Measurements from ENCODE around the gene TM4SF5. TPM values are rescaled to one million over a fixed set of nuclear protein-coding genes. Genes with fewer than 3 reads are reported as not detected.

The TM4SF5 gene, protein sequence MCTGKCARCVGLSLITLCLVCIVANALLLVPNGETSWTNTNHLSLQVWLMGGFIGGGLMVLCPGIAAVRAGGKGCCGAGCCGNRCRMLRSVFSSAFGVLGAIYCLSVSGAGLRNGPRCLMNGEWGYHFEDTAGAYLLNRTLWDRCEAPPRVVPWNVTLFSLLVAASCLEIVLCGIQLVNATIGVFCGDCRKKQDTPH
- not detected in 2 replicates for total RNA-seq

DNA sequence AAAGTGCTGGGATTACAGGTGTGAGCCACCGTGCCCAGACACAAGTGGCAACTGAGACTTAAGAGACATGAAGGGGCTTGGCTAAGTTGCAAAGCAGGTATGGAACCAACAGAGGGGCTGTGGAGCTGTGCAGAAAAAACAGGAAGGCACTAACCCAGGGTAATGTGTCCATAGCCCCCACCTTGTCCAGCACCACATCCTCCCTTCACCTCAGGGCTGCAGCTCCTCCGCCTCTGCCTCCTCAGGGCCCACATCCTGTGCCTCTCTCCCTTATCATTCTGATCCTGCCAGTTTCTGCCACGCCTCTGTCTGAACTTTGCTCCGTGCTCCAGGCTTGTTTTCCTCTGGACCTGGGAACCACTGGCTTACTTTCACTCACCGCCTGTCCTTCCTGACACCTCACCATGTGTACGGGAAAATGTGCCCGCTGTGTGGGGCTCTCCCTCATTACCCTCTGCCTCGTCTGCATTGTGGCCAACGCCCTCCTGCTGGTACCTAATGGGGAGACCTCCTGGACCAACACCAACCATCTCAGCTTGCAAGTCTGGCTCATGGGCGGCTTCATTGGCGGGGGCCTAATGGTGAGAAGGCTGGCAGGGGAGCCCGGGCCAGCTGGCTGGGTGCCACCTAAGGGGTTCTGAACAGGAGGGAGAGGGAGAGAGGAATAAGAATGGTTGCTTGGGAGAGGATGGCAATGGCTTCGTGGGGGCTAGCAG, at the start of gene TM4SF5:
TM4SF5 (plus strand) TSS at position 368 of the 716 bp plus-strand sequence; CDS start at position 405, 37 bp downstream.

DNA sequence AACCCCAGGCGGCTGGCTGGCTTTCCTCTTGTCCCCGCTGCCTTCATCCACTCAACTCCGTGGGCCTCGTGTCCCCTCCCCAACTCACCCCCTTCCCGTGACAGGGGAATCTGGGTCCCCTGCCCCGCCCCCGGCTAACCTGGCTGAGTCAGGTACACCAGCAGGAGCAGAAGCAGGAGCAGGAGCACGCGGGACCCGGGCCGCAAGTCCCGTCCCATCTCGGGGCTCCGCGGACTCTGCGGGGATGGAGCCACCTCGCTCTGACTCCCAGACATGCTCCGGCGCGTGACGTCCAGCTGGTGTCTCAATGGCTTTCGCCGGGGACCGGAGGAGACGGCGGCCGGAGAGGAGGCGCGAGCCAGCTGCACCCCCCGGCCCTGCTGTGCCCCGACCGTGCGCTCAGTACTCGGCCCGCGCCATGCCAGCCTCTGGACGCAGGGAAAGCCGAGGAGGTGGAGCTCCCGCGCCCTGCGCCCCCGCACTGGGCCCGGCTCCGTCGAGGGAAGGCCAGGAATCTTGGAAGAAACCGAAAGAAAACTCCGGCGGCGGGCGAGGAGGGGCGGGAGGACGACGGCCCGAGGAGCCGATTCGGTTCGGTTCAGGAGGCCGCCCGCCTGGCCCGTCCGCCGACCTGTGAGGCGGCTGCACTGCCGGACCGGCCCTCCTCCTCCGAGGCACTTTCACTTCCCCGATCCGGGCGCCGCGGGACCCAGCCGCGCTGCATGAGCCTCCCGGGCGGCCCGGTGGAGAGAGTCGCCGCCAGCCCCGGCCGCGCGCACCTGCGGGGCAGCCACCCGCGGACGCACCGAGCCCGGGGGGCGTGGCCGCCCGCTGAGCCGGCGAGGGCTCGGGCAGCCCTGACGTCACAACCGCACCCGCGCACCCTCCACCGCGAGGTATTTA, 32.3 kb upstream of the TM4SF5 start, which contains the start of the genes CXCL16 and ZMYND15:
CXCL16 (minus strand) TSS at position 807 of the 903 bp plus-strand sequence; CDS start at position 218, 589 bp downstream.
ZMYND15 (plus strand) TSS at position 712 of the 903 bp plus-strand sequence. CDS start 716 bp downstream, outside the sequence.

DNA sequence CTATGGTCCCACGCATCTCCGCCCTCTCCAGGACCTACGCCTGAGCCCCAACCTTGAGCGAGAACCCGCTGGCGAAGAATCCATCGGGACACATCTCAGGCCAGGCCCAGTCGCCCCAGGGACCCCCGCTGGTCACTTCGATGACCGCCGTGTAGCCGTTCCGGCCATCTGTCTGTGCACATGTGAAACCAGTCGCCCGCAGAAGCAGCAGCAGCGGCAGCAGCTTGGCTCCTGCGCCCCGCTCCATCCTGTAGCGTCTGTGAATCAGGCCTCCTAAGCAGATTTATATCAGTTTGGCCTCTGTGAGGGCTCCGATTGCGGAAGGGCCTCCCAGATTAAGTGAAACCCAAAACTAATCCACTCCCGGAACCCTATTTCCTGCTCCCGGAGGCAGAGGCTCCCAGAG, 14.4 kb downstream of the TM4SF5 start, which contains the start of gene VMO1:
VMO1 (minus strand) TSS at position 259 of the 406 bp plus-strand sequence; CDS start at position 247, 12 bp downstream.

DNA sequence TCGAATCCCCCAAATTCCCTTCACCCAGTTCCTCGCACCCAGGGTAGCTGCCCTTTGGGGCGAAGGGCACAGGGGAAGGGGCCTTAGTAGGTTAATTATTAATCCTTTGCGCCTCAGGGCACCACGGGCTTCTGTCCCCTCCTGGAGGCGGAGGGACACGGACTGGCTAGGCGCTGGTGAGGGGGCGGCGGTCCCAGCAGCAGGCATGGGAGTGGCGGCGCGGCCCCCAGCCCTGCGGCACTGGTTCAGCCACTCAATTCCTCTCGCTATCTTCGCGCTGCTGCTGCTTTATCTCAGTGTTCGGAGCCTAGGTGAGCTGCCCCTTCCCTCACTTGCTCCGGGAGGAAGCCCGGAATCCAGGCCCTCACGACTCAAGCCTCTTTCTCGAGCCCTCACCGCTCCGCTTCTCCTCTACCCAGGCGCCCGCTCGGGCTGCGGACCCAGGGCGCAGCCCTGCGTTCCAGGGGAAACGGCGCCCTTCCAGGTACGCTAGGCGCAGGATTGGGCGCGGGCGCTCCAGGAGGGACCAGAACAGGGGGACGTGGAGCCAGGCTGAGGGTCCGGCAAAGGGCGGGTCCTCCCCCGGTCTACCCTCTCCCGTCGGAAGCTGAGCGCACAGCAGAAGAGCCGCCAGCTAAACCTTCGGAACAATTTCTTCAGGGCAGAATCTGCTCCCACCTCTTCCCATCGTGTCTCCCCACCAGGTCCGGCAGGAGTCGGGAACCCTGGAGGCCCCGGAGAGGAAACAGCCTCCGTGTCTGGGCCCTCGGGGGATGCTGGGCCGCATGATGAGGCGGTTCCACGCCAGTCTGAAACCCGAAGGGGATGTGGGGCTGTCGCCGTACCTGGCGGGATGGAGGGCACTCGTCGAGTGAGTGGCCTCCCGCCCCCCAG, 17.4 kb downstream of the TM4SF5 start, which contains the start of gene GLTPD2:
GLTPD2 (plus strand) TSS at position 158 of the 894 bp plus-strand sequence; CDS start at position 206, 48 bp downstream.

DNA sequence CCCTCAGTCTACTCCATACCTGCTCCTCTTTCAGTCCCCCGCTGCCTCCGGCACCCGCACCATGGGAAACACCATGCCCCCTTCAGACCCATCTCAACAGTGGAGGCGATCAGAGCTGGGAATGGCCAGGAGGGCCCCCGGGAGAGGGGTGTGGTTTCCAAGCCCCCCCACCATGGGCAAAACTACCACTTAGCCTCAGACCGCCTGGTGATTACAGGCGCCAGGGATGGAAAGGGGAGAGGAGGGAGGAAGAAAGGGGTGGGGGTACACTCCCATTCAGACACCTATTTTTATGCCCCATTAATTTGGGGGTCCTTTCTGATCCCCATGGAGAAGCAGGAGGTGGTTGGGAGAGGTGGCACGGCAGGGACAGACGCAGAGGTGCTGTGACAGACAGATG, 30.5 kb downstream of the TM4SF5 start, which contains the start of gene C17orf114:
C17orf114 (minus strand) TSS at position 101 of the 400 bp plus-strand sequence.

DNA sequence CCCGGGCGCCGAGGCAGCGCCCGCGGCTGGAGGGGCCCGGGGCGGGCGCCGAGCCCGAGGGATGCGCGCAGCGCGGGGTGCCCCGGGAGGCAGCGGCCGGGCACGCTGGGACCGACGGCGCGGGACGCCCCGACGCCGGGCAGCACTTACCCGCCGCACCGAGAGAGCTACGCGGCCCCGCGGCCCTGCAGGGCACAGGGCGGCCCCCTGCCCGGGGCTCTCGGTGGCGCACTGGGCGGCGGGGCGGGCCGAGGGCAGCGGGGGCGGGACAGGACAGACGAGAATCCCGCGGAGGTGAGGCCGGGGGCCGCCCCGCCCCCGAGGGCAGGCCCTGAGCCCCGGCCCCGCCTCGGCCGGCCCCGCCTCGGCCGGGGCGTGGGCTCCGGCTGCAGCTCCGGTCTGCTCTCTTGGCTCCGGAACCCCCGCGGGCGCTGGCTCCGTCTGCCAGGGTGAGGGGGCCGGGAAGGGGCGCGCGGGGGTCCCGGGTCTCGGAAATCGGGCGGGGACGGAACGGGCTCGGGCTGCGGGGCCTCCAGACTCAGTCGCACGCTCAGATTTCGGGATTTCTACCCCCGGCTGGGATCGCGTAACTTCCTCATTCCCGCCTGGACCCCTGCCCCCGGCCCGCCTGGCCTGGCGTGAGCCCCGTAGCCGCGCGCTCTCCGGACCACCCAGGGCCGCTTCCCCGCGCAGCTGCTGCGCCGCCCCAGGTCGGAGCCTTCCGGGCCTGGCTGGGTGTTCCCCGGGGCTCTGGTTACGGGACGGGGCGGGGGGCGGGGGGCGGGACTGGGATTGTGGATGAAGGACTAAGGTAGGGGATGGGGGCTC, 35.3 kb downstream of the TM4SF5 start, which contains the start of gene PLD2:
PLD2 (plus strand) TSS at position 376 of the 828 bp plus-strand sequence. CDS start 621 bp downstream, outside the sequence.

Other genes with a start within 250 kb of the TM4SF5 start
- 49.3 and 58.6 TPM in 2 replicates for gene MYBBP1A, start 216.5 kb upstream of the TM4SF5 start, total RNA-seq
- gene GGT6, start 211.3 kb upstream of the TM4SF5 start, total RNA-seq, result not detected in 2 replicates
- not detected in 2 replicates for gene SMTNL2, start 187.4 kb upstream of the TM4SF5 start, total RNA-seq
- gene ALOX15, start 130.2 kb upstream of the TM4SF5 start, total RNA-seq, result 0.06 TPM in 1 of 2 replicates, not detected in the other
- gene PELP1, start 67.7 kb upstream of the TM4SF5 start, total RNA-seq, result 20.8 and 25.5 TPM in 2 replicates
- 0.94 and 4.9 TPM in 2 replicates for gene ARRB2, start 61.3 kb upstream of the TM4SF5 start, total RNA-seq
- gene MED11, start 40.5 kb upstream of the TM4SF5 start, total RNA-seq, result 12.3 and 19.7 TPM in 2 replicates
- gene ZMYND15, start 32.1 kb upstream of the TM4SF5 start, total RNA-seq, result 0.44 and 1.4 TPM in 2 replicates
- 6.5 and 10.0 TPM in 2 replicates for gene CXCL16, start 32.0 kb upstream of the TM4SF5 start, total RNA-seq
- 0.94 and 5.2 TPM in 2 replicates for gene VMO1, start 14.5 kb downstream of the TM4SF5 start, total RNA-seq
- not detected in 2 replicates for gene GLTPD2, start 17.1 kb downstream of the TM4SF5 start, total RNA-seq
- gene PSMB6, start 24.3 kb downstream of the TM4SF5 start, total RNA-seq, result 84.4 and 101 TPM in 2 replicates
- 24.3 and 25.3 TPM in 2 replicates for gene PLD2, start 35.3 kb downstream of the TM4SF5 start, total RNA-seq
- 19.1 and 33.9 TPM in 2 replicates for gene MINK1, start 61.5 kb downstream of the TM4SF5 start, total RNA-seq
- gene C17orf107, start 127.7 kb downstream of the TM4SF5 start, total RNA-seq, result 4.3 and 5.4 TPM in 2 replicates
- 0.31 and 0.54 TPM in 2 replicates for gene CHRNE, start 131.2 kb downstream of the TM4SF5 start, total RNA-seq
- not detected in 2 replicates for gene GP1BA, start 160.4 kb downstream of the TM4SF5 start, total RNA-seq
- 33.8 and 39.6 TPM in 2 replicates for gene SLC25A11, start 168.2 kb downstream of the TM4SF5 start, total RNA-seq
- gene RNF167, start 168.4 kb downstream of the TM4SF5 start, total RNA-seq, result 34.7 and 41.7 TPM in 2 replicates
- gene PFN1, start 176.6 kb downstream of the TM4SF5 start, total RNA-seq, result 435 and 543 TPM in 2 replicates
- 1.00 and 8.8 TPM in 2 replicates for gene ENO3, start 179.2 kb downstream of the TM4SF5 start, total RNA-seq
- 42.2 and 43.9 TPM in 2 replicates for gene SPAG7, start 195.9 kb downstream of the TM4SF5 start, total RNA-seq
- 11.2 and 16.0 TPM in 2 replicates for gene CAMTA2, start 215.8 kb downstream of the TM4SF5 start, total RNA-seq
- gene INCA1, start 225.6 kb downstream of the TM4SF5 start, total RNA-seq, result 0.19 and 0.68 TPM in 2 replicates
- gene KIF1C, start 226.1 kb downstream of the TM4SF5 start, total RNA-seq, result 24.5 and 27.6 TPM in 2 replicates

Data from cardiac ventricle fibroblast (primary cell).